A204.1 (cell line): Measurements from ENCODE around the gene CEBPG.

Source experiments
- FAIRE-seq: peaks from 2 replicates; lab custom pipeline; 2012; peaks lifted over from hg19 to GRCh38; lab: Jason Lieb, UNC

CEBPG gene

DNA sequence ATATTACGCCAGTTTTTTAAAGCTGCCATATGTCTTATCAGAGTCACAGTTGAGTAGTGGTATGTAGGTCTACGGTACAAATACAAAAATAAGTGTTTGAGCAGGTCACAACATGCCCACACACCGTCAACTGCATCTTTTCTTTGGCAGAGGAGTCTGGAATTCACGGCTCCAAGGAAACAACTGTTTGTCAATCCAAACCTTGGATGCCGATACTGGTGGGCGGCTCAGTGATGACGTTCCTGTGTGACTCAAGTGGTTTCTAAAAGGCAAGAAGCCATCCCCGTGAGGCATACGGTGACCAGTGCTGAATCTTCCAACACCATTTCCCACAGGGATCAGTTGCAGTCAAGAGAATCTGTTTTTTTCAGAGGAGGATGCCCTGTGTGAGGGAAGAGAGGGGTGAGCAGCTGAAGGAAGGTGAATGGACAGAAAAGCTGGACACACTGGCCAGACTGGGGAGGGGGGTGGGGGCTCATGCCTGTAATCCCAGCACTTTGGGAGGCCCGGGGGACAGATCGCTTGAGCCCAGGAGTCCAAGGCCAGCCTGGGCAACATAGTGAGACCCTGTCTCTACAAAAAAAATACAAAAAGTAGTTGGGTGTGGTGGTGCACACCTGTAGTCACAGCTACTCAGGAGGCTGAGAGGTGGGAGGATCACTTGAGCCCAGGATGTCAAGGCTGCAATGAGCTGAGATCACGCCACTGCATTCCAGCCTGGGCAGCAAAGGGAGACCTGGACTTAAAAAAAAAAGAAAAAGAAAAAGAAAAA, 22.8 kb upstream of the CEBPG start:
- no peak for FAIRE-seq

DNA sequence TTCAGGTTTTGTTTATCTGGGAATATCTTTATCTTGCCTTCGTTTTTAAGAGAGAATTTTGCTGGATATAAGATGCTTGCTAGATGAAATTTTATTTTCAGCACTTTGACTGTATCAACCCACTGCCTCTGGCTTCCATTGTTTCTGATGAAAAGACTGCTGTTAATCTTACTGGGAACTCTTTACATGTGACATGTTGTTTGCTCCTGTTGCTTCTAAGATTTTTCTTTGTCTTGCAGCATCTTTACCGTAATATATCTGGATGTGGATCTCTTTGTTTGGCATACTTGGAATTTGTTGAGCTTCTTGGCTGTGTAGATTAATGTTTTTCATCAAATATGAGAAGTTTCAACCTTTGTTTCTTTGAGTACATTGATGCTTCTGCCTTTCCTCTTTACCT, 18.0 kb upstream of the CEBPG start:
- FAIRE-seq: no peak

DNA sequence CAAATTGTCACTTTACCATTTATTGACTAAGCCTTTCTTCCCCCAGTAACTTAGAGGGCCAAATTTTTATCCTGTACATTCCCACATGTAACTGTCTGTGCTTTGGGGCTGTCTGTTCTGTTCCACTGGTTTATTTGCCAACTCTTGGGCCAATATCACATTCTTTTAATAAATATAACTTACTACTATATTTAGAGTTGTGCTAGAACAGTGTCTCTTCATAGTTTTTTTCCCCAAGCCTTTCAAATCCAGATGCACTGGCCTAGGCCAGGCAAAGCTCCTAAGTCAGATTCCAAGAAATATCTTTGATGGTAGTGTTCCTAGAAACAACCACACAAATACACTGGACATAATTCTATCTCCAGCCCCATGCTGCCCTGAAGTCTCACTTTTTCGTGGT, 16.0 kb upstream of the CEBPG start:
- no peak for FAIRE-seq

DNA sequence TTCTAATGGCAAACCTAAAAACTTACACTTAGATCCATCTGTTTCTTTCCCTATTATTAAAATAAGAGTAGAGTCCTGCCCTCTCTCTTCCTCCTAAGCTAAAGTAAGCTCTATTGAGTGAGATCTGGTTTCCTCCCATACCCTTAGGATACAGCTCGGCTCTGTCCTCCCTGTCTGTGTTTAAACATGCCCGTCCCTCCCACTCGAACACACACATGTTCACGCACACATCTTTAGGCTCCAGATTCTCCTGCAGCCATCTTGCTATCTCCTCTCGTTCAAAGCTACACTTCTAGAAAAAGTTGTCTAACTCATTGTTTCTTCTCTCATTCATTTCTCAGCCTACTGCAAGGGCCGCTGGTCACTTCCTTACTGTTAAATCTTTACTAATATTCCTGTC, 15.1 kb upstream of the CEBPG start:
- no peak for FAIRE-seq

DNA sequence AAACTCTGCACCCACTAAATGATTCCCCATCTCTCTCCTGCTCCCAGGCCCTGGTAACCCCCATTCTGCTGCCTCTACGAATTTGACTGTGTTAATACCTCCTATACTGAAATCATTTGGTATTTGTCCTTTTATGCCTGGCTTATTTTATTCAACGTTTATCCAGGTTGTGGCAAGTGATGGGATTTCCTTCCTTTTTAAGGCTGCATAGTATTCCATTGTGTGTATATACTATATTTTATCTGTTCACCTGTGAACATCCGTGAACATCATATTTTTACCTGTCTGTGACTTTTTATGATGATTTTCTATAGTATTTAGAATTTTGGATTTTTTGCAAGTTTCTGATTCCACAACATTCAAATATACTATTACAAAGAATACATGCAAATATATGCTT, 13.9 kb upstream of the CEBPG start:
- no peak for FAIRE-seq

DNA sequence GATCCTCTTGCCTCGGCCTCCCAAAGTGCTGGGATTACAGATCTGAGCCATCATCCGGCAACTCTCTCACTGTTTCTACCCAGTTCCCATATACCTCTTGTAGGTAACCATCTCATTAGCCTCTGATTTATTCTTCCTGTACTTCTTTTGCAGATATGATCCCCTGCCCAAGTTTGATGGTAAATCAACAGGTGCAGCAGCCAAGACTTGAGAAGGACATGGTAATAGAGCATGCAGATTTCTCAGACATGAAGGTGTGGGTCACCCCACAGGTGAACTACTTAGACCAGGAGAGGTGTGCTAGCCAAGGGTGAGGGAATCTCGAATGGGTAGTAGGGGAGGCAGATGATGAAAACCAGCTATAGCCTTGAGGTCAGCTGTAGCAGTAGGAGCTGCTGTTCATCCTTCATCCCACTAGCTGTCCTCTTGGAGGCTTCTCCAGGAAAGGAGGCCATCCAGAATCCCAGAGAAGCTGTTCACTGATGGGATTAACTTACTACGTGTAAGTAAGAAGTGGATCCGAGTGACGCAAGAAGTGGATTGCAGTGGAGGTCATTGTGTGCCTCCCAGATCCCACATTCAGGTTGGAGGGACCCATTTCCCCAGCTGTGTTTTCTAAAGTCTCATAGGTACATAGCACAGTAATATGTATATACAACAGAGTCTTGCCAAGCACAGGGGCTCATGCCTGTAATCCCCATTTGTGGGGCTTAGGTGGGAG, 10.8 kb upstream of the CEBPG start:
- no peak for FAIRE-seq

DNA sequence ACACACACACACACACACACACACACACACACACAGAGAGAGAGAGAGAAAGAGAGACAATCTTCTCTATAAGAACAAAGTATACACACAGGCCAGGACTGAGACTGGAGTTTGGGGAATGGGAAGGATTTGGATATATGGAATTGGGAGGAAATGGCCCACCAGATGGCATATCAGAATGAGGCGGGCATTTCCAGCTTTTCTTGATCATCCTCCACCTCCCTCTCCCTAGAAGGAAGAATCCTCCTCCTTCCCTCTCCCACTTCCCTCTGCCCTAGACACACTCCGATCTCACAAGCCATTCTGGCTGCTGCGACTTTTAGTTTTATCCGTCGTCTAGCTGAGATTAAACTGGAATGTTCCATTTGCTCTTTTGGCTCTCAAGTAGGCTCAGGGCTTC, 10.0 kb upstream of the CEBPG start:
- no peak for FAIRE-seq

DNA sequence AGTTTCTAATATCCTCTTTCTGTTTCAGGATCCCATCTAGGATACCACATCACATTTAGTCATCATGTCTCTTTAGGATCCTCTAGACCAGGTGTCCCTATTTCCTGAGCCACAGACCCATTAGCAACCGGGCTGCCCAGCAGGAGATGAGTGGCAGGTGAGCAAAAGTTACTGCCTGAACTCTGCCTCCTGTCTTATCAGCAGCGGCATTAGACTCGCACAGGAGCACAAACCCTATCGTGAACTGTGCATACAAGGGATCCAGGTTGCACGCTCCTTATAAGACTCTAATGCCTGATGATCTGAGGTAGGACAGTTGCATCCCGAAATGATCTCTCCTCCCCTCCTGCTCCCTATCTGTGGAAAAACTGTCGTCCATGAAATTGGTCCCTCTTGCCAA, 7.8 kb upstream of the CEBPG start:
- FAIRE-seq: no peak

DNA sequence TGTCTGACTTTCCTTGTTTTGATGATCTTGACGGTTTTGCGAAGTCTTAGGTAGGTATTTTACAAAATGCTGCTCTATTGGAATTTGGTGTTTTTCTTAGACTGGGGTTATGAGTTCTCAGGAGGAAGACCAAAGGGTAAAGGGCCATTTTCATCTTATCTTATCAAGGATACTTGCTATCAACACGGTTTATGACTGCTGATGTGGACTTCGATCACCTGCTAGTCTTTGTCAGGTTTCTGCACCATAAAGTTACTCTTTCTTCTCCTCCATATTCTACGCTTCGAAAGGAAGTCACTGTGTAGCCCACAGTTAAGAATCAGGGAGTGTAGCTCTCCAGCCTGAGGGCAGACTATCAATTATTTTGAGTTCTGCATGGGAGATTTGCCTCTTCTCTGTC, 7.4 kb upstream of the CEBPG start:
- no peak for FAIRE-seq

DNA sequence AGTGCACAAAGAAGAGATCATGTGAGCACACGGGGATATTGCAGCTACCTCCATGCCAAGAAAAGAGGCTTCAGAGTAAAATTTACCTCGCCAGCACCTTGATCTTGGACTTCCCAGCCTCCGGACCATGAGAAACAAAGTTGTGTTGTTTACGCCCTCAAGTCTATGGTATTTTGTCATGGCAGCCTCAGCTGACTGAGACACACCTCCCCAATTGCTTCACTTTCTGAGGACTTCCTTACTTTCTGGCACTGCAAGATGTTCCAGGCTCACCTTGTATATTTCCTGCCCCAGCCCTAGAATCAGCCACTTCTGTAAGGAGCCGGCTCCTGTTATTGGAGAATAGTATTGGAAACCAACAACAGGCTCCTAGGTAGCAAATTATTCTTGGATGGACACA, 6.6 kb upstream of the CEBPG start:
- no peak for FAIRE-seq

DNA sequence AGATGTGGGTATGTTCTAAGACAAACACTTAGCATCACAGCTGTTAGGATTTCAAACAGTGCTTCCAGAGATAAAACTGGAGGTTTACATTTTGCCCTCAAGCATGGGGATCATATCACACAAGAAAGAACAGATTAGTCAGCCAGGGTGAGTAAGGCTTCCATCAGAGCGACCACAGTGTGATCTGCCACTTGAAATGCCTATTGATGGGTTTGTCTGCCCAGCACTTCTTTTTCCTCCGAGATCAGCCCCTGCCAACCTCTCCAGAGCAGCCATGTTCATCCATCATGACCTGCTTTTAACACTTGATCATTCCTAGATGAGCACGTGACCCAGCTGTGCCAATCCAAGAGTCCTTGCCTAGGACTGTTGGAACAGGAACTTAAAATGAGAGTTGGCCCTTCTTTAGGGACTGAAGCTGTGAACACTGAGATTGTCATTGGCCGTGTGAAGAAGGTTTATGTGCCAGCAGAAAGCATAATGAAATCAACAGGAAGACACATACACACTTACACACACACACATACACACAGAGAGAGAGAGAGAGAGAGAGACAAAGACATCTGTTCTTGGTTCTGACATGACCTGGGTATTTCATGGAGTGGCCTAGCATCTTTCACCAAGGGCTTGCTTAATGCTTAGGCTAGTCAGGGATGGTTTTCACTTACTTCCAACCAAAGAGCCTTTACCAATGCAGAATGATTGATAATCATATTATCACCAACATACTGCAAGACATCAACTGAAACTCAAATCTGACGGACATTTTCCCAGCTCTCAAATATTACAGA, 5.2 kb upstream of the CEBPG start:
- no peak for FAIRE-seq

DNA sequence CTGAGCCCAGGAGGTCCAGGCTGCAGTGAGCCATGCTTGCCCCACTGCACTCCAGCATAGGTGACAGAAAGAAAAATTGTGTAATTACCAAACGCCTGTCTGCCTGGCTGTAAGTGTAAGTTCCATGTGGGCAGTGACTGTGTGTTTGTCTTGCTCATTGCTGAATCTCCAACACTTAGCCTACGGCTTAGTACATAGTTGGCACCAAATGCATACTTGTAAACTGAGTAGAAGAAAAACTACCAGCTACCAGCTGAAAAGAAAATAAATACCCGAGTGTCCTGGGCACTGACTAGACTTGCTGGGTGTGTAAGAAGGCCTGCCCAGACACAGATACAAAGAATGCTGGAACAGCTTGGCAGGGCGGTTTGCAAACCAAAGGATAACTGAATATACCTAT, 2.7 kb upstream of the CEBPG start:
- no peak for FAIRE-seq

DNA sequence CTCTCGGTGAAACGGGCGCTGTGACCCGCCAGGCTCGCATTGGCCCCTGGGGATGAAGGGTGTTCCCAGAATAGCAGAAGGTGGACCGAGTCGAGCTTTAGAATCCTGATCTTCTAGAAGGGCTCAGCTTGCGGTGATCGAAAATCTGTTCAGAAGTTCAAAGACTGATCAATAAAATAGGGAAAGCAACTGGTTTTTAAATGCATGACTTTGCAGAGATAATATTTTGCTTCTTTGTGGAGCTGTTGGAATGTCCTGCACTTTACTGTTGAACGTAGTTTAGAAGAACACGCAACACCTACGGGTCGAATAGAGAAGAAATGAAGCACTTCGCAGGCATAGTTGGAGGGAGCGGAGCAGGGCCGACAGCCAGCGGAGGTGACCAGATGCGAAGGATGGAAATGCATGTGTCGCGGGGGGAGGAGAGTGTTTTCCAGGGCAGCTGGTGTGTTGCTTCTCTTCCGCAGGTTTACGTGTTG, 766 bp downstream of the CEBPG start:
- FAIRE-seq: no peak

DNA sequence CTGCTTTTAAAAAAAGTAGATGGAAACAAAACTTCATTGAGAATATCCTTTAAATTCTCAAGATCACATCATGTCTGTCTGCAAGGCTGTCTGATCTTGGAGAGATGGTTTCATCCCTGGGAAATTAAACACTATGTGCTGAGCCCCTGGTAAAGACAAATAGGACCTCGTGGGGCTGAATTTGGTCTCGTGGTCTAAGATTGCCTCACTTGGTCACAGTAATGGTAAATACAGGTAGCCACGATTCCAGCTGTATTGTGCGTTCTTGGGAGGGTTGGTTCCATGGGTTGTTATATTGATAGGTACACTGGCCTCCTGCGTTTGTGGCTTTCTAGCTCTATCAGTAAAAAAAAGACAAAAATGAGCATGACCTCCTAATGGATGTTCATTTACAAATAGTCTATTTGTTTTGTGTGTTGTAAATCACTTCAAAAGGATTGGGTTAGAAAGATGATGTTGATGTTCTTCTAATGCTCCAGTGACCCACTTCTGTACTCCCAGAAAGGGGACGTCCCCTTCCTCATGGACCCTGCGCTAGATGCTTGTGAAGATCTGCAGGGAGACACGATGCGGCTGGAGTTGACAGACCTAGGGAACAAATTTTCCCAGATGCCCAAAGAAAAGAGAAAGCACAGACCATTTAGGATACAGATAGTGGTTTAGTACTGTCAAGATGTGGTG, 1.8 kb downstream of the CEBPG start:
- FAIRE-seq: no peak

DNA sequence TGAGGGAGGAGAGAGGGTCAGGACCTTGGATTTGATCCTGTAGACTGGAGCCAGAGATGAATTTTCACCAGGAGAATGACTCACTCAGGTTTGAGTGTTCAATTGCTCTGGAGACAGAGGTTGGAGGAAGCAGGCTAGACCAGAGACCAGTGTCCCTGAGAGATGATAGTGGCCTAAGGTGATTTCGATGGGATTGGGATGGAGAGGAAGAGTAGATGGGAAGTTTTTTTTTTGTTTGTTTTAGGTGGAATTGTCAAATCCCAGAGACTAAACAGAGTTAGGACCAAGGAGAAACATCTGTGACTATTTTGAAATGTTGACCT, 2.3 kb downstream of the CEBPG start:
- FAIRE-seq: no peak

DNA sequence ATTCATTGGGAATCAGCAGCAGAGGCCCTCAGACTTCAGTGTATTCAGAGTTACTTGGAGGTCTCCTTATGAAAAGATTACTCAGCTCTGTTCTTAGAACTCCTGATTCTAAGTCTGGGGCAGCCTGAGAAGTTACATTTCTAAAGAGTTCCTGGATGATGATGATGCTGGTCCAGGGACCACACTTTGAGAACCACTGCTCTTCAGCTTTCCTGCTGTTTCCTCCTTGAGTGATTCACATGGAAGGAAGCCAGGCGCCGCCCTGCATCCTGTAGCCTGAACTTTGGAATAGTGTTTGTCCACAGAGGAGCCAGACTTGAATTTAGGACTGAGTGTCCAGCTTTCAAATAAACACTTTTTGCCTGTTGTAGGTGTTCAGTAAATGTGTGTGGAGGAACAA, 2.9 kb downstream of the CEBPG start:
- no peak for FAIRE-seq

DNA sequence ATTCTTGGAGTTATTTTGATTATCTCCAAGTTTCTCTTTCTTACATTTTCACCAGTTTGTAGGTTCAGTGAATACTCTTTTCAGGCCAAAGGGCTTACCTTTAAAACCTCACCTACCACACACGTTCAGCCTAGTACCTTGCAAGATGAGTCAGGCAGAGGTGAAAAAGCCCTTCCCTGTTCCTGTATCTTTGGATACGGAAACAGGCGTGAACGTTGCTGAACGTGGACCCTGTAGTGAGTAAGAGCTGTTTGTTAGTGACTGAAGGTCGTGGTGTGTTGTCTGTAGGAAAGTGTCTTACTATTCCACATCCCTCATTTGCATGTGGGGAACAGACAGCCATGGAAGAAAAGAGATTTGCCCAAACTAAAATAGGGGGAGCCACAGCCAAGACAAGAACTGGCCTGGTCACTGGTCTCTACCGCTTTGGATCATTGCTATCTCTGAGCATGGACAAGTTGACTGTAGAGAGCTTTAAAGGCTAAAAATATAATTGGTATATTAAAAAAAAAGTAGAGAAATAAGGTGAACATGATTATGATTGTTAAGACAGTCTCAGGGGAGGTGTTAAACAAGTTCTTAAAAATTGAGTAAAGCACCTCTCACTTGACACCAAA, 3.5 kb downstream of the CEBPG start:
- no peak for FAIRE-seq

DNA sequence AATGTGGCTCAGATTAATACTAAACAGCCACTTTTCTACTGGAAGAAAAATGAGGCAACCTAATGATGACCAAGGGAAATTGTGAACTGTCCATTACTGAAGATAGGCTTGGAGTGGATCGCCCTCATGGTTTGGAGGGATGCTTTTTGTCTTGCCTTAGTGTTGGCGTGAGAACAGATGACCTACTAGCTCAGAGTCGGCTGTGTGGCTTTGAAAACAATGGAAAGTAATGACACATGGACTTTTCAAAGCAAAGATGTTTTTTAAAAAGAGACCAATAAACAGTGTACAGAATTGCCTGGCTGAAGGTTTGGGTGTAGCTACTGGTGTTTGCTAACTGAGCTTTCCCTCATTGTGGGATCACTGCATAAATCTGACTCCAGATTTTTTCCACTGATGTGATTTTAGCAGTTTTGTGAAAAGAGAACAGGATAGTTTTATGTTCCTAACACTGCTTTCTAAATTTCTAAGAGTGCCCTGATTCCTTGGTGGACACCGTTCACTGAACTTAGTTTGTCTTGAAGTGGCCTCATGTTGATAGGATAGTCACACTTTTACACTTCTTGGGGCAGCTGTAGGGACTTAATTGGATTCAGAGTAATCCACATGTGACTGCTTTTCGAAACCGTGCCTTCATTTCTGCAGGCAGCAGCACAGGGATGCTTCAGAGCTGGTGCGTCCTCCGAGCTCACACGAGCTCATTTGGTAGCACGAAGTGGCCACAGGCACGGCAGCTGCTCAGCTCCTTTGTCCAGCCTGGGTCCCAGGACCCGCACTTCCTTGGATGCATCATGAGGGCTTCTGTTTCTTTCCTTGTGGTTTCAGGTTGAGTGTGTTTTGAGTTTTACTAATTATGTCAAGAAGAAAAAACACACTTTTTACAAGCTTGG, 4.3 kb downstream of the CEBPG start:
- no peak for FAIRE-seq

DNA sequence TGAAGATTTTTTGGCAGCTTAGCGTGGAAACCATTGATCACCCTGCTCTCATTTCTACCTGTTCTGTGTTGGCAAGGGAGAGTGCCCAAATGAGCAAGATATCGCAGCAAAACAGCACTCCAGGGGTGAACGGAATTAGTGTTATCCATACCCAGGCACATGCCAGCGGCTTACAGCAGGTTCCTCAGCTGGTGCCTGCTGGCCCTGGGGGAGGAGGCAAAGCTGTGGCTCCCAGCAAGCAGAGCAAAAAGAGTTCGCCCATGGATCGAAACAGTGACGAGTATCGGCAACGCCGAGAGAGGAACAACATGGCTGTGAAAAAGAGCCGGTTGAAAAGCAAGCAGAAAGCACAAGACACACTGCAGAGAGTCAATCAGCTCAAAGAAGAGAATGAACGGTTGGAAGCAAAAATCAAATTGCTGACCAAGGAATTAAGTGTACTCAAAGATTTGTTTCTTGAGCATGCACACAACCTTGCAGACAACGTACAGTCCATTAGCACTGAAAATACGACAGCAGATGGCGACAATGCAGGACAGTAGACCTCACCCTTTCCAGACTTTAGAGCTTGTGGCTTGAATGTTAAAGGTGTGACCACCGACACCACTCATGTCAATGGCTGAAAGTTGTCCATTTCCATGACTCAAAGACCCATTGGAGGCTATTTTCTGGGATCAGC, 5.8 kb downstream of the CEBPG start:
- FAIRE-seq: no peak

DNA sequence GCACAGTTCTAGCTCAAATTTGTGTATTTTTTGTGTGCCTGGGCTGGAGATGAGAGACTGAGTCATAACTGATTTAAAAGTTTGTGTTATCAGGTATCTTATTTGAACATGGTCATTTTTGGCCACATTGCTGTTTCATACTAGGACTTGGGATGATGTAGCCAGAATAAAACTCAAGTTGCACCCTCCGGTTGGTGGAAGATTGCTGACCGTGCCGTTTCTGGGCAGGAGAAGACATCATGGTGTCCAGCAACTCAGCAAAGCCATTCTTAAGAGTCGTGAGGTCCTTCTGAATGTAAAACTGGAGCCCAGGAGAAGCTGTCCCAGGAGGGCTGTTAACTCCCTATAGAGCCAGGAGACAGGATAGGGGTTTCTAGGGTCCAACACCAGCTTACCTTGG, 7.6 kb downstream of the CEBPG start:
- no peak for FAIRE-seq

DNA sequence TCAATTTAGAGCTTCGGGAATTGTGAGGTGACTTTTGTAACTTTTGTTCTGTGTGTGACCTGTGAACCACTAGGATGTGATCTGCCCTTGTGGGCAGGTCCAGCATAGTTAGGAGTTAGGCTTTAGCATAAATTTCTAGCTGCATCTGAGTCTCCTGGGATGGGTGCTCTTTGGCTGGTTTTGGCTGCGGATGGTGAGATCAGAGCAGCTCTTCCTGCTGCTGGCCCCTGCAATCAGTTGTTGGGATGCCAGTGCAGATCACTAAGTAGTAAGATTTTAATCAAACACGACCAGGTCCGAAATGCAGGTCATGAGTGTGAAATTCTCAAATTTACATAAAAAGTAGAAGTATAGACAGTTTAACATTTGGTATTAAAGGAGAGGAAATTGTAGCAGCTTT, 8.5 kb downstream of the CEBPG start:
- no peak for FAIRE-seq
